Measurements from ENCODE around the gene CAST.

Gene CAST

DNA sequence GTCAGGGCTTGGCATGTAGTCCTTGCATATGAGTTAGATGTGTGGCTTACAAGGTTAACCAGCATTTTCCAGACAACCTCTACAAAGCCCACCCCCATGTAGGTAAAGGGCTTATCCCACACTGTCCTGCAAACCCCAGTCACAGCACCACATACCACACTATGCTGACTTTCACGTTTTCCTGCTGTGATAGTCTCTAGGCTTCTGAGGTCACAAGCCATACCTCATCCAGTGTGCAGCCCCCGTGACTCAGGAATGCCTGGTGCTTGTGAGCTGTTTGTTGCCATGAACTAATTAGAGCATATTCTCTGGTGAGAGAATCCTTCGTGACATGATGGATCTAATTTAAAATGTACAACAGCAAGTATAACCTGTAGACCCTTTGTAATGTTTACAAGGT is 94.8 kb downstream of the CAST start:
- no CpG with 5 or more reads among the region's 3 CpGs for WGBS (ENCODE audit: insufficient coverage, insufficient read length)
- Histone ChIP-seq H3K27me3 (ENCODE audit: control insufficient read depth, insufficient read depth, low read length) (no peaks in the 10 kb centered on the region), H3K9me3 (ENCODE audit: control insufficient read depth, insufficient read depth, low read length) (no peaks in the 10 kb centered on the region), H3K4me1 (ENCODE audit: control insufficient read depth, insufficient read depth, low read length) (no peaks in the 10 kb centered on the region), H3K36me3 (ENCODE audit: control insufficient read depth, insufficient read depth, low read length) (no peaks in the 10 kb centered on the region), H3K27ac (ENCODE audit: low read length) (no peak overlapping the region), H3K4me3 (ENCODE audit: low read length) (no peak overlapping the region)
- DNase-seq (ENCODE audit: low read depth, low spot score), result no peak

GRCh38 chr5:96758621-96759020 is 96.4 kb downstream of the CAST start:
- Histone ChIP-seq H3K36me3 (ENCODE audit: control insufficient read depth, insufficient read depth, low read length) (no peaks in the 10 kb centered on the region), H3K4me1 (ENCODE audit: control insufficient read depth, insufficient read depth, low read length) (no peaks in the 10 kb centered on the region), H3K4me3 (ENCODE audit: low read length) (no peak overlapping the region), H3K9me3 (ENCODE audit: control insufficient read depth, insufficient read depth, low read length) (no peaks in the 10 kb centered on the region), H3K27me3 (ENCODE audit: control insufficient read depth, insufficient read depth, low read length) (no peaks in the 10 kb centered on the region), H3K27ac (ENCODE audit: low read length) (no peak overlapping the region)
- WGBS (ENCODE audit: insufficient coverage, insufficient read length), result no CpG with 5 or more reads among the region's 4 CpGs
- DNase-seq (ENCODE audit: low read depth, low spot score), result no peak

- no peak overlapping the region for H3K4me3 ChIP-seq (ENCODE audit: low read length)
- no peaks in the 10 kb centered on the region for H3K27me3 ChIP-seq (ENCODE audit: control insufficient read depth, insufficient read depth, low read length)
- no peaks in the 10 kb centered on the region; the same call in 1 of the 2 replicates for H3K36me3 ChIP-seq (ENCODE audit: control insufficient read depth, insufficient read depth, low read length)
- H3K27ac ChIP-seq (ENCODE audit: low read length), result no peak overlapping the region
- WGBS (ENCODE audit: insufficient coverage, insufficient read length), result no CpG with 5 or more reads among the region's 4 CpGs
- no peak for DNase-seq (ENCODE audit: low read depth, low spot score)
- no peaks in the 10 kb centered on the region for H3K4me1 ChIP-seq (ENCODE audit: control insufficient read depth, insufficient read depth, low read length)
- no peaks in the 10 kb centered on the region for H3K9me3 ChIP-seq (ENCODE audit: control insufficient read depth, insufficient read depth, low read length)
These were observed 99.4 kb downstream of the CAST start for GRCh38 chr5:96761618-96762017.

- H3K9me3 ChIP-seq (ENCODE audit: control insufficient read depth, insufficient read depth, low read length), result no peaks in the 10 kb centered on the region
- H3K27ac ChIP-seq (ENCODE audit: low read length), result no peak overlapping the region
- H3K36me3 ChIP-seq (ENCODE audit: control insufficient read depth, insufficient read depth, low read length), result peaks cover 3% of the 10 kb centered on the region; the same call in 1 of the 2 replicates
- H3K4me3 ChIP-seq (ENCODE audit: low read length), result no peak overlapping the region
- WGBS (ENCODE audit: insufficient coverage, insufficient read length), result no CpG with 5 or more reads among the region's 5 CpGs
- H3K4me1 ChIP-seq (ENCODE audit: control insufficient read depth, insufficient read depth, low read length), result no peaks in the 10 kb centered on the region
- no peaks in the 10 kb centered on the region for H3K27me3 ChIP-seq (ENCODE audit: control insufficient read depth, insufficient read depth, low read length)
- DNase-seq (ENCODE audit: low read depth, low spot score), result no peak
These were observed 100.8 kb downstream of the CAST start for GRCh38 chr5:96763026-96763425.

- H3K4me1 ChIP-seq (ENCODE audit: control insufficient read depth, insufficient read depth, low read length), result no peaks in the 10 kb centered on the region
- no peak for DNase-seq (ENCODE audit: low read depth, low spot score)
- H3K27ac ChIP-seq (ENCODE audit: low read length), result no peak overlapping the region
- no peaks in the 10 kb centered on the region for H3K9me3 ChIP-seq (ENCODE audit: control insufficient read depth, insufficient read depth, low read length)
- peaks cover 4% of the 10 kb centered on the region; the same call in 1 of the 2 replicates for H3K36me3 ChIP-seq (ENCODE audit: control insufficient read depth, insufficient read depth, low read length)
- WGBS (ENCODE audit: insufficient coverage, insufficient read length), result no CpG with 5 or more reads among the region's 1 CpG
- H3K4me3 ChIP-seq (ENCODE audit: low read length), result no peak overlapping the region
- H3K27me3 ChIP-seq (ENCODE audit: control insufficient read depth, insufficient read depth, low read length), result no peaks in the 10 kb centered on the region
These were observed 102.9 kb downstream of the CAST start for GRCh38 chr5:96765043-96765442.

- H3K27ac ChIP-seq (ENCODE audit: low read length), result no peak overlapping the region
- no peaks in the 10 kb centered on the region for H3K27me3 ChIP-seq (ENCODE audit: control insufficient read depth, insufficient read depth, low read length)
- no peaks in the 10 kb centered on the region for H3K4me1 ChIP-seq (ENCODE audit: control insufficient read depth, insufficient read depth, low read length)
- peaks cover 4% of the 10 kb centered on the region; the same call in 1 of the 2 replicates for H3K36me3 ChIP-seq (ENCODE audit: control insufficient read depth, insufficient read depth, low read length)
- H3K9me3 ChIP-seq (ENCODE audit: control insufficient read depth, insufficient read depth, low read length), result no peaks in the 10 kb centered on the region
- no peak for DNase-seq (ENCODE audit: low read depth, low spot score)
- H3K4me3 ChIP-seq (ENCODE audit: low read length), result no peak overlapping the region
- WGBS (ENCODE audit: insufficient coverage, insufficient read length), result no CpG with 5 or more reads among the region's 4 CpGs
These were observed 106.6 kb downstream of the CAST start for GRCh38 chr5:96768708-96769251.

DNA sequence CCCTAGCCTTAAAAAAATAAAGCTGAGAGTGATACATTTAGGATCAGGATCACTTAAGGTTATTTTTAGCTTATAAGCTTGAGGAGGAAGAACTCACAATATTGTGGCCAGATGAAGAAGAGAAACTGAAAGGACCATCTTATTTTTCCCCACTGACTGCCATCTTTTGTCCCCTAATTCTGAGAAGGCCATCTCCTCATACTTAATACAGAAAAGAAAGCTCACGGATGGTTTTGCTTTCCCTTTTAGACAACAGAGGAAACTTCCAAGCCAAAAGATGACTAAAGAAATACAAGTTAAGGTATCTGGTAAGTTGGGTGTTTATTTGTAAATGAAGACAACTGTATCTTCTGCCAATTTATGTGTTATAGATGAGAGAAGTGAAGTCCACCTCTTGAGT is 109.2 kb downstream of the CAST start:
- no CpG with 5 or more reads among the region's 1 CpG for WGBS (ENCODE audit: insufficient coverage, insufficient read length)
- Histone ChIP-seq H3K27ac (ENCODE audit: low read length) (no peak overlapping the region), H3K4me1 (ENCODE audit: control insufficient read depth, insufficient read depth, low read length) (no peaks in the 10 kb centered on the region), H3K36me3 (ENCODE audit: control insufficient read depth, insufficient read depth, low read length) (peaks cover 4% of the 10 kb centered on the region; the same call in 1 of the 2 replicates), H3K9me3 (ENCODE audit: control insufficient read depth, insufficient read depth, low read length) (no peaks in the 10 kb centered on the region), H3K4me3 (ENCODE audit: low read length) (no peak overlapping the region), H3K27me3 (ENCODE audit: control insufficient read depth, insufficient read depth, low read length) (no peaks in the 10 kb centered on the region)
- no peak for DNase-seq (ENCODE audit: low read depth, low spot score)

DNA sequence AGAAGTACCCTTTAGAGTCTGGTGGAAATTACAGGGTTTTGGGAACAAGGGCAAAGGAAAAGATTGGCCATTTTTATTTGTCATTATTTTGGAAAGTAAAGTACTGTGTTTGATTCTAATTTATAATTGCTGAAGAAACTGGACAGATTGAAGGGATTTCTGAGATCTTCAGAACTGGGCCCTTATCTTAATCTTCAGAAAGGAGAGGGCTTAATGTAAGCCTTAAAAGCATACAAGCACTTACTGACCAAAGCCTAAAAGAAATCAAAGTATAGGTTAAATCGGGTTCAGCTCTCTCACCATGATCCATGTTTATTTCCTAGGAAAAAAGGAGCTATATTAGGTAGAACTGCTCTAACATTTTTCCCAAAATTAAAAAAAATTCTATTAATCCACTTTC is 109.9 kb downstream of the CAST start:
- H3K27ac ChIP-seq (ENCODE audit: low read length), result no peak overlapping the region
- WGBS (ENCODE audit: insufficient coverage, insufficient read length), result no CpG with 5 or more reads among the region's 1 CpG
- DNase-seq (ENCODE audit: low read depth, low spot score), result no peak
- no peaks in the 10 kb centered on the region for H3K9me3 ChIP-seq (ENCODE audit: control insufficient read depth, insufficient read depth, low read length)
- H3K4me3 ChIP-seq (ENCODE audit: low read length), result no peak overlapping the region
- peaks cover 4% of the 10 kb centered on the region; the same call in 1 of the 2 replicates for H3K36me3 ChIP-seq (ENCODE audit: control insufficient read depth, insufficient read depth, low read length)
- no peaks in the 10 kb centered on the region for H3K27me3 ChIP-seq (ENCODE audit: control insufficient read depth, insufficient read depth, low read length)
- H3K4me1 ChIP-seq (ENCODE audit: control insufficient read depth, insufficient read depth, low read length), result no peaks in the 10 kb centered on the region

DNA sequence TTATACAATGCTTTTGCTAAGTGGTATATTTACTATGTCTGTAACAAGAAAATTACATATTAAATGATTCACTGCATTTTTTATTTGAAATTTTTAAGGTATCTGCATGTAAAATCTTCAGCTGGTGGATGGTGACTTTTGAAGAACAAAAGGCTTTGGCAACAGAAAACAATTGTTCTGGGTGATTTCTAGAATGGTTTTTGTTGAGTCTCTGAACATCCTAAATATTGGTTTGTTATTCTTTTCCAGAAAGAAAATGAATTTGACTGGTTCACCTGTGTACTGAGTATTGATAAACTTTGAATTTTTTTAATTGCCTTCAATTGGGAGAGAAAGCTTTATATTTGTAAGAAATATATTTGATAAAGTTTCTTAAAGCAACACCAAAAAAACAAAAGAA is 110.4 kb downstream of the CAST start:
- no peak overlapping the region for H3K27ac ChIP-seq (ENCODE audit: low read length)
- no peaks in the 10 kb centered on the region for H3K4me1 ChIP-seq (ENCODE audit: control insufficient read depth, insufficient read depth, low read length)
- no peak overlapping the region for H3K4me3 ChIP-seq (ENCODE audit: low read length)
- H3K36me3 ChIP-seq (ENCODE audit: control insufficient read depth, insufficient read depth, low read length), result peaks cover 4% of the 10 kb centered on the region; the same call in 1 of the 2 replicates
- no peaks in the 10 kb centered on the region for H3K9me3 ChIP-seq (ENCODE audit: control insufficient read depth, insufficient read depth, low read length)
- no peak for DNase-seq (ENCODE audit: low read depth, low spot score)
- no peaks in the 10 kb centered on the region for H3K27me3 ChIP-seq (ENCODE audit: control insufficient read depth, insufficient read depth, low read length)

DNA sequence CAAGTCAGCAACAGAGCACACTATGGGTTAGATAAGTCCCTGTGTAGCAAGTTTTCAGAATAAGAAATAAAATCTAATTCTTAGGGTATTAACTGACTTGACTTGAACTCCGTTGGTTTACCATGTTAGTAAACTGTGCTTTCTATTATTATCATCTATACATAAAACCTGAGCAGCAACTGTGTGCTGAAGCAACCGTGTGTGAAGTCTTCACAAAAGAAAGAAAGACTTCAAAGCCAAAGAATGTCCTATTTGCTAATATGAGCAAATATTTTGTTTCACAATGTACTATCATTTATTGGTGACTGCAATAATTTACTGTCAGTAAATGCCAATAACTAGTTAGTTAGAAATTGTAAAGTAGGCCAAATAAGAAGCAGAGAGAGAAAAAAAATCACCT is 112.9 kb downstream of the CAST start:
- no peaks in the 10 kb centered on the region for H3K36me3 ChIP-seq (ENCODE audit: control insufficient read depth, insufficient read depth, low read length)
- no CpG with 5 or more reads among the region's 2 CpGs for WGBS (ENCODE audit: insufficient coverage, insufficient read length)
- no peaks in the 10 kb centered on the region for H3K27me3 ChIP-seq (ENCODE audit: control insufficient read depth, insufficient read depth, low read length)
- H3K9me3 ChIP-seq (ENCODE audit: control insufficient read depth, insufficient read depth, low read length), result no peaks in the 10 kb centered on the region
- DNase-seq (ENCODE audit: low read depth, low spot score), result no peak
- H3K4me1 ChIP-seq (ENCODE audit: control insufficient read depth, insufficient read depth, low read length), result no peaks in the 10 kb centered on the region
- H3K4me3 ChIP-seq (ENCODE audit: low read length), result no peak overlapping the region
- no peak overlapping the region for H3K27ac ChIP-seq (ENCODE audit: low read length)

DNA sequence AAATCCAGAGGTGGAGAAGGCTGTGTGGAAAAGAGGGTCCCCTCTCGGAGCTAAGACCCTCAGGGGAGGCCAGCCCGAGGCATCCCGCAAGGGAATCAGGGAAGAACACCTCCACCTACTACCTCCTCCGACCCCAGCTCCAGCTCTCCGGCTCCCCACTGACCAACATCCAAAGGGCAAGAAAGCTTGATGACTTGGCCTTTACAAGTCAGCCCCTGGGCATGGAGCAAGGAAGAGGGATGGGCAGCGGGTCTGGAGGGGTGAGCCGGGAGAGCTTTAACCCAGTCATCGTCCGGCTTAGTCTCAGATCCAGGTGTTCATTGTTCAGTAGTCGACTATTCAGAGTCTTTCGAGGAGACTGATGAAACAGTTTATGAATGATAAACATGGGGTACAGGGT is 113.5 kb downstream of the CAST start:
- WGBS (ENCODE audit: insufficient coverage, insufficient read length), result no CpG with 5 or more reads among the region's 11 CpGs
- Histone ChIP-seq H3K36me3 (ENCODE audit: control insufficient read depth, insufficient read depth, low read length) (no peaks in the 10 kb centered on the region), H3K9me3 (ENCODE audit: control insufficient read depth, insufficient read depth, low read length) (no peaks in the 10 kb centered on the region), H3K4me3 (ENCODE audit: low read length) (no peak overlapping the region), H3K4me1 (ENCODE audit: control insufficient read depth, insufficient read depth, low read length) (no peaks in the 10 kb centered on the region), H3K27ac (ENCODE audit: low read length) (no peak overlapping the region), H3K27me3 (ENCODE audit: control insufficient read depth, insufficient read depth, low read length) (no peaks in the 10 kb centered on the region)
- DNase-seq (ENCODE audit: low read depth, low spot score), result no peak

Measured in iPS DF 6.9 (cell line).